UCSD-AML1 (cell line): ENCODE results near the gene CIZ1.

Experiments
- DNase-seq: peaks from one replicate; lab custom pipeline; 2025; ENCODE audit not compliant: unreplicated experiment; lab: John Stamatoyannopoulos, UW

The CIZ1 gene

GRCh38 chr9:128164307-128164885 is 27.0 kb downstream of the CIZ1 start:
- DNase-seq = no peak

- no peak for DNase-seq
Observed at GRCh38 chr9:128163523-128164306, 27.7 kb downstream of the CIZ1 start.

- DNase-seq = no peak
Observed at GRCh38 chr9:128163027-128163515, 28.3 kb downstream of the CIZ1 start.

GRCh38 chr9:128162215-128163026 is 29.0 kb downstream of the CIZ1 start:
- DNase-seq = no peak

GRCh38 chr9:128161215-128161902 is 30.0 kb downstream of the CIZ1 start:
- no peak for DNase-seq

- no peak for DNase-seq
Observed at GRCh38 chr9:128160603-128160987, 30.8 kb downstream of the CIZ1 start.

GRCh38 chr9:128159784-128160602 is 31.4 kb downstream of the CIZ1 start, which contains the start of gene BBLN:
TSS of gene BBLN (plus strand) at chr9:128160265. CDS start at chr9:128160408, 143 bp downstream.
- DNase-seq = peak; percentile 94

- peak; percentile 75 for DNase-seq
Observed at GRCh38 chr9:128159522-128159783, 31.9 kb downstream of the CIZ1 start.

GRCh38 chr9:128155736-128156500 is 35.5 kb downstream of the CIZ1 start:
- DNase-seq = no peak

GRCh38 chr9:128153947-128154695 is 37.3 kb downstream of the CIZ1 start:
- no peak for DNase-seq

- no peak for DNase-seq
Observed at GRCh38 chr9:128153060-128153946, 38.1 kb downstream of the CIZ1 start.

GRCh38 chr9:128152133-128153059 is 39.0 kb downstream of the CIZ1 start:
- DNase-seq = no peak

- no peak for DNase-seq
Observed at GRCh38 chr9:128151309-128152132, 39.9 kb downstream of the CIZ1 start.

GRCh38 chr9:128150594-128151308 is 40.6 kb downstream of the CIZ1 start:
- peak; percentile 57 for DNase-seq

- DNase-seq = peak; percentile 61
Observed at GRCh38 chr9:128149951-128150593, 41.3 kb downstream of the CIZ1 start.
